Osteoblast (primary cell): ENCODE results near the gene PDX1. TPM values are rescaled to one million over a fixed set of nuclear protein-coding genes. Genes with fewer than 3 reads are reported as not detected.

ENCODE experiments used
- DNase-seq: peaks from one replicate; pipeline ENCODE4 v3.0.0; 2011; ENCODE audit warnings: low spot score, mixed read lengths; ENCODE audit not compliant: insufficient read length; ENCODE audit errors: missing footprints
- H2AFZ ChIP-seq: 2 replicates; pipeline ENCODE4 v1.6.0; 2011; ENCODE audit warnings: mild to moderate bottlenecking, low read length
- H3K27ac ChIP-seq: 2 replicates; pipeline ENCODE4 v1.5.1; 2011; ENCODE audit warnings: mild to moderate bottlenecking, low read depth, low read length, moderate library complexity
- H3K27me3 ChIP-seq: 2 replicates; pipeline ENCODE4 v1.6.0; 2012; ENCODE audit warnings: mild to moderate bottlenecking, control low read depth, inconsistent platforms, low read length, moderate library complexity; ENCODE audit not compliant: insufficient read depth
- H3K36me3 ChIP-seq: 2 replicates; pipeline ENCODE4 v1.5.1; 2011; ENCODE audit warnings: mild to moderate bottlenecking, low read length, control low read depth, moderate library complexity; ENCODE audit not compliant: insufficient read depth
- H3K4me1 ChIP-seq: 2 replicates; pipeline ENCODE4 v1.5.1; 2011; ENCODE audit warnings: mild to moderate bottlenecking, low read length, control low read depth, moderate library complexity; ENCODE audit not compliant: insufficient read depth
- H3K4me2 ChIP-seq: 2 replicates; pipeline ENCODE4 v1.6.0; 2011; ENCODE audit warnings: mild to moderate bottlenecking, low read length; ENCODE audit not compliant: insufficient read depth
- H3K4me3 ChIP-seq: fragments of 200-600 bp; sonication (generic); 3 replicates; pipeline ENCODE4 v1.5.1; 2012; ENCODE audit warnings: mild to moderate bottlenecking, low read length, inconsistent platforms; ENCODE audit not compliant: insufficient read depth
- H3K79me2 ChIP-seq: 2 replicates; pipeline ENCODE4 v1.6.0; 2012; ENCODE audit warnings: mild to moderate bottlenecking, low read length, control low read depth, inconsistent platforms; ENCODE audit not compliant: insufficient read depth
- H3K9me3 ChIP-seq: 2 replicates; pipeline ENCODE4 v1.5.1; 2011; ENCODE audit warnings: low read depth, low read length, control low read depth
- H4K20me1 ChIP-seq: 2 replicates; pipeline ENCODE4 v1.6.0; 2012; ENCODE audit warnings: mild to moderate bottlenecking, low read length, control low read depth; ENCODE audit not compliant: insufficient read depth
- CTCF ChIP-seq: IDR thresholded peaks from 2 replicates; pipeline ENCODE4 v1.5.1; 2011; ENCODE audit warnings: mild to moderate bottlenecking, low read depth, low read length, moderate library complexity; ENCODE audit errors: extremely low read depth
- total RNA-seq: library from RNA; depleted of rRNA; stranded (reverse); fragments of >200 nt; gene quantifications from 2 replicates; pipeline ENCODE4 v1.2.3, GENCODE V29; 2012

PDX1 gene
- total RNA-seq, 1 donor, result not detected

DNA sequence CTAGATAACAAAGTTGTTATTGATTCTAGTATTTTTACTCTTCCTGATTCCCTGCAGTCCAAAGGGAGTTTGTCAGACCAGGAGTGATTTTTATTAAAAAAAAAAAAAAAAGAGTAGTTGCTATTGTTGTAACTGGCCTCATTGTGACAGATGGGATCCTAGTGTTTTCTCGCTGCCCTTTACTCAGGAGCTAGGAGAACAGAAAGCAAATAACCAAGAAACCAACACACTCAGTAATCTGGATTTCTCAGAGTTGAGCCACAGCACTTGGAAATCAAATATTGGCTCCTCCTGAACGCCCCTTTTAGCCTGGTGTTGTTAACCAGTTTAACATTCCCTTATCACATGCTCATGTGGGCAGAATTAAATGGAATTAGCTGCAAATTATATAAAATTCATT lies 8.3 kb upstream of the PDX1 start:
- H3K36me3 ChIP-seq, result no peaks in the 10 kb centered on the region
- H3K4me3 ChIP-seq, result no peak overlapping the region
- TF ChIP-seq CTCF, result no peak
- H3K27me3 ChIP-seq, result peaks cover 19% of the 10 kb centered on the region
- H3K79me2 ChIP-seq, result no peaks in the 10 kb centered on the region
- H4K20me1 ChIP-seq, result no peaks in the 10 kb centered on the region
- H3K4me2 ChIP-seq, result no peak overlapping the region
- no peaks in the 10 kb centered on the region for H3K4me1 ChIP-seq
- no peak overlapping the region for H3K27ac ChIP-seq
- no peak overlapping the region for H2AFZ ChIP-seq
- no peaks in the 10 kb centered on the region for H3K9me3 ChIP-seq
- no peak for DNase-seq

DNA sequence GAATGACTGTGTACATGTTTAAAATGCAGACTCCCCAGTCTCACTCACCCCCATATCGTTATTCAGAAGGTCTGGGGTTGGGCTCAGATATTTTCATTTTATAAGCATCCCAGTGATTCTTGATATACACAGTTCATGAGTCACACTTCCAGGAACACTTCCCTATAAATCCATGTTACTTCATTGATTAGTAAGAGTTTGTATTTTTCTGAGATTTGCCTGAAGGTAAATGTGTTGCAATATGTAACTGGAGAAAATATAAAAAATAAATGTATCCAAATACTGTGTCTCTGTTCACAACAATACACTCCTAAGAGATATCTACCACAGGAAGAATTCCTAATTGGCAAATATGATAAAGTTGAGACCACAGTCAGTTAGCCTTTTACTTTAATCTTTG lies 6.6 kb upstream of the PDX1 start:
- no peak for DNase-seq
- Histone ChIP-seq H4K20me1 (no peaks in the 10 kb centered on the region), H3K9me3 (no peaks in the 10 kb centered on the region), H3K27me3 (peaks cover 35% of the 10 kb centered on the region), H3K4me1 (no peaks in the 10 kb centered on the region), H3K4me2 (no peak overlapping the region), H3K4me3 (no peak overlapping the region), H2AFZ (no peak overlapping the region), H3K36me3 (no peaks in the 10 kb centered on the region), H3K27ac (no peak overlapping the region), H3K79me2 (no peaks in the 10 kb centered on the region)
- TF ChIP-seq CTCF, result no peak

GRCh38 chr13:27915301-27916207 lies 4.2 kb upstream of the PDX1 start:
- peaks cover 59% of the 10 kb centered on the region for H3K27me3 ChIP-seq
- H3K36me3 ChIP-seq, result no peaks in the 10 kb centered on the region
- H3K4me1 ChIP-seq, result no peaks in the 10 kb centered on the region
- DNase-seq, result peak; percentile 39
- no peaks in the 10 kb centered on the region for H4K20me1 ChIP-seq
- no peak overlapping the region for H3K4me3 ChIP-seq
- H3K4me2 ChIP-seq, result no peak overlapping the region
- no peaks in the 10 kb centered on the region for H3K79me2 ChIP-seq
- no peak overlapping the region for H2AFZ ChIP-seq
- no peak for TF ChIP-seq CTCF
- H3K27ac ChIP-seq, result no peak overlapping the region
- H3K9me3 ChIP-seq, result no peaks in the 10 kb centered on the region

- H3K4me2 ChIP-seq, result no peak overlapping the region
Measured at GRCh38 chr13:27917121-27917947, 2.5 kb upstream of the PDX1 start.

More at GRCh38 chr13:27917121-27917947, 2.5 kb upstream of the PDX1 start:
- H3K27me3 ChIP-seq, result peaks cover 77% of the 10 kb centered on the region
- no peak overlapping the region for H3K4me3 ChIP-seq
- H3K79me2 ChIP-seq, result no peaks in the 10 kb centered on the region
- TF ChIP-seq CTCF, result no peak
- H3K9me3 ChIP-seq, result no peaks in the 10 kb centered on the region
- H3K27ac ChIP-seq, result no peak overlapping the region
- H2AFZ ChIP-seq, result no peak overlapping the region
- H4K20me1 ChIP-seq, result no peaks in the 10 kb centered on the region
- no peaks in the 10 kb centered on the region for H3K4me1 ChIP-seq
- DNase-seq, result peak; percentile 76
- H3K36me3 ChIP-seq, result no peaks in the 10 kb centered on the region
